GM18511 (cell line): ENCODE data around the gene FUT8.
A peak's percentile ranks its signal among the peaks of the same experiment; 100 is the strongest.
"Not testable (repeated sequence)": the region's sequence is repeated elsewhere in the genome, so short reads cannot be mapped to it uniquely, and the experiment has no call there.

Experiments
- ATAC-seq: cut with Tn5 transposase; IDR thresholded peaks from one replicate; pipeline ENCODE4 v1.9.1; 2021; ENCODE audit warnings: mild to moderate bottlenecking, moderate library complexity; ENCODE audit not compliant: unreplicated experiment

Gene FUT8

DNA sequence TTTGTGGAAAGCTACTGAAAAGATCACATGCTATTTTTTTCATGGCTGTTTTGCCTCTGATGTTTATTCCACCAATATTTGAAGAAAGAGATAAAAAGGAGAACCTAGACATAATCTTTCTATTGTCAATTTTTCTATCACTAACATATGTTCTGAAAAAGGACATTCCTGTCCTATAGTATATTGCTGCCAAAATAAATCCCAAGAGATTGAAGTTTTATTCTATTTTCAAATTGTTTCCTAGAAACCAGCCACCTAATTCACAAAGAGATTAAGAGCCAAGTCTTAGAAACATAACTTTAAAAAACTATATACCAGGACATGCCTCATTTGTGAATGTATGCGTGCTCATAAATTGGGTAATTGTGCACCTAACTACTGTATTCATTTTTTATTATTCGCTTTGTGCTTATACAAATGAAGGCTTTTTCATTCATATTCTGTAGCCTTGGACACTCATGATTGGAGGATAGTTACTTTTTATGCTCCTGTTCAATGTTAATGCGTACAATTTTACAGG is 200.7 kb downstream of the FUT8 start:
- no peak for ATAC-seq

DNA sequence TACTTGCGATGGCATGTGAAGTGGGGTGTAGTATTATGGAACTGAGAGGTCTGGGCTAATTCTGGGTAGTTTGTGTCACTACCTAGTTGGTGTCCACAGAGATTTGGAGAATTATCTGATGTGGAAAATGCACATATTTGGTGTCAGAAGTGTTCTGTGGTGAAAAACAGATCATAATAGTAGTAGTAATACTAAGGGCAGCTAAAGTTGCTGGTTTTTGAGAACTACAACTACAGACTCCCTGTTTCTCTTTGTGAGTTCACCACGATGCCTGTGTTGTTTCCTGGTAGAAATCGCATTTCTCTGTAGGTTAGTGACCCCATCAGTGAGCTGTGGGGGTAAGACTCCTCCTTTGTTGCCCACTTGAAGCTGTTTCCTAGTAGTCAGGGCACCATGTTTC is 206.5 kb downstream of the FUT8 start:
- no peak for ATAC-seq

DNA sequence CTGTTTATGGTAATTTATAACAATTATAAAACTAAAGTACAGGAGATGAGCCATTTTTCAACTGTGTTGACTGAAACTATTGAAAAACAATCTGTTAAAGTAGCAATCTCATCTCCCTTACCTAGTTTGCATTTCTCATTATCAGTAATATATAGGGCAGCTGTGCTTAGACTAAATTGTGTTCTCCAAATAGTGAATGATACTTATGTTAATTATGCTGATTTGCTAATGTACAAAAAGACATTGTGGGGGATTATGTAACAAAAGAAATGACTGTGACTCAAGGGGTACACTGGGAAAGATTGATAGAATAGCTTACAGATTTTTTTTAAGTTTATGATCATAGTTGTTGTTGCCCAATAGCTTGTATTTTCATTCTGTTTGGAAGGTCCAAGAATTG is 207.7 kb downstream of the FUT8 start:
- ATAC-seq = no peak

DNA sequence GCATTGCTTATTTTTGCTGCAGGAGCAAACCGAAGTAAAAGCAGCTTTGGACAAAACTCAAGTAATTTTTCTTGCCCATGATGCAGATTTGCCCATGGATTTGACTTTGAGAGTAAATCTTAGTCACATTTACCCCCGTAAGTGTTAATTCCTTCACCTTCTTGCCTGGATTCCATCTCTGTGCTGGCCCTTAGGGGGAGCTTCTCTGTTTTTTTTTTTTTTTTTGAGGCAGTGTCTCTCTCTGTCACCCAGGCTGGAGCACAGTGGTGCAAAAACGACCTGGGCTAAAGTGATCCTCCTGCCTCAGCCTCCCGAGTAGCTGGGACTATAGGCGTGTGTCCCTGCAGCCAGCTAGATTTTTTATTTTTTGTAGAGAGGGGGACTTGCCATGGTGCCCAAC is 210.2 kb downstream of the FUT8 start:
- no peak for ATAC-seq

DNA sequence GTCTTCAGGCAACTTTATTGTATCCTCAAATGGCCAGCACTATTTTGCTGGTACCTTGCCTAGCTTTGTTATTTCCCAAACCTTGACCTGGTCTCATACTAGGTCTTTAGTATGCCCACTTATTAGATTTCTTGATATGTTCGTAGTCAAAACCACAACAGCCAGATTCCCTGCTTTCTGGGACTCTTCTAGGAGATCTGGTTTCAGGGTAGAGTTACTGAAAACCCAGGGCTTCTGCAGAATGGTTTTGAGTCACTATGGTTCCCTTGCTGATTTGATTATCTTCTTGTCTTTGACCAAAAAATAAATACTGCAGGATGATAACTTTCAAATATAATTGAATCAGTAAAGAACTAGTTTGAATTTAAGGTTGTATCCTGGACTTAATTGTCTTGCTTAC is 211.2 kb downstream of the FUT8 start:
- no peak for ATAC-seq

DNA sequence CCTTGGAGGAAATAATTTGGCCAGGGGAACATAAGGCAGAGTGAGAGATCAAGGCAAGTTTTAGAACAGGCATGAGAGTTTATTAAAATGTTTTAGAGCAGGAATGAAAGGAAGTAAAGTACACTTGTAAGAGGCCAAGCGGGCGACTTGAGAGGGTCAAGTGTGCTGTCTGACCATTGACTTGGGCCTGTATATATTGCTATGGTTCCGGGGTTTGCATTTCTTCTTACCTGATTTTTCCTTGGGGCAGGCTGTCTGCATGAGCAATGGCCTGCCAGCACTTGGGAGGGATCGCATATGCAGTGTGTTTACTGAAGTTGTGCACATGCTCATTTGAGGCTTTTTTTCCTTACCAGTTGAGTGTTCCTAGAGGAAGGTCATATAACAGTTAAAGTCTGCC is 214.8 kb downstream of the FUT8 start:
- no peak for ATAC-seq

DNA sequence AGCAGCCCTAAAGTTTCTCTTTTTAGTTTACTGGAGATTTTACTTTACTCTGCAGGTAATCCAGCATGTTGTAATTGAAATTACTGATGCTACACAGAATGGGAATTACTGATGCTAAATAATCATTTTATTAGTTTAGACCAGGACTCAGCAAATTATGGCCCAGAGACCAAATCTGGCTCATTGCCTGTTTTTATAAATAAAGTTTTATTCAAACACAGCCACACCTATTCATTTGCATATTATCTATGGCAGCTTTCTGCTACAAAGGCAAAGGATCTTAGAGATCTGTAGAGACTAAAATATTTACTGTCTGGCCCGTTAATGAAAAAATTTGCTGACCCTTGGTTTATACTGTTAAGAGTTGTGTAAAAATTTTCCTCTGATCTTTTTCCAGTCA is 216.1 kb downstream of the FUT8 start:
- ATAC-seq = no peak

DNA sequence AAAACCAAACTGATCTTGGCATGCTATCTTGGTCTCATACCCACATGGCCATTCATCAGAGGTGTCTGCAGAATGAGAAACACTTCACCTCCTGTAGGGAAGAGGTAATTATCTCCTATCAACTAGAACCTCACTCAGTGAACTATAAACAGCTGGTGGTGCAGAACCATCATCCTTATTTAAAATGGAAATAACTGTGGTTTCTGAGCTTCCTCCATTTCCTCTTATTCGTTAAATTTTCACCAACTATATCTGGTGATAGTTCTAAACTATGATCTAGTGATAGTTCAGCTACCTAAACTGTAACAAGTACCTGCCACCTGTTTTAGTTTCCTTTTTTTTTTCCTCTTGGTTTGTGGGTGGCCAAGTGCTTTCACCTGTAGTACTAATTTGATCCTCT is 218.5 kb downstream of the FUT8 start:
- ATAC-seq = peak; percentile 72

DNA sequence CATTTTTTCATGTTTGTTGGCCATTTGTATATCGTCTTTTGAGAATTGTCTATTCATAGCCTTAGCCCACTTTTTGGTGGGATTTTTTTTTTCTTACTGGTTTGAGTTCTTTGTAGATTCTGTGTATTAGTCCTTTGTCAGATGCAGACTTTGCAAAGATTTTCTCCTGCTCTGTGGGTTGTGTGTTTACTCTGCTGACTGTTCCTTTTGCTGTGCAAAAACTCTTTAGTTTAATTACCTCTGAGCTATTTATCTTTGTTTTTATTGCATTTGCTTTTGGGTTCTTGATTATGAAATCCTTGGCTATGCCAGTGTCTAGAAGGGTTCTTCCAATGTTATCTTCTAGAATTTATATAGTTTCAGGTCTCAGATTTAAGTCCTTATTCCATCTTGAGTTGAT is 220.0 kb downstream of the FUT8 start:
- ATAC-seq = no peak

DNA sequence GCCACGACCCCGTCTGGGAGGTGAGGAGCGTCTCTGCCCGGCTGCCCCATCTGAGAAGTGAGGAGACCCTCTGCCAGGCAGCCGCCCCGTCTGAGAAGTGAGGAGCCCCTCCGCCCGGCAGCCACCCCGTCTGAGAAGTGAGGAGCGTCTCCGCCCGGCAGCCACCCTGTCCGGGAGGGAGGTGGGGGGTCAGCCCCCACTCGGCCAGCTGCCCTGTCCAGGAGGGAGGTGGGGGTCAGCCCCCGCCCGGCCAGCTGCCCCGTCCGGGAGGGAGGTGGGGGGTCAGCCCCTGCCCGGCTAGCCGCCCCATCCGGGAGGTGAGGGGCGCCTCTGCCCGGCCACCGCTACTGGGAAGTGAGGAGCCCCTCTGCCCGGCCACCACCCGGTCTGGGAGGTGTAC is 221.1 kb downstream of the FUT8 start:
- not testable (repeated sequence) for ATAC-seq

DNA sequence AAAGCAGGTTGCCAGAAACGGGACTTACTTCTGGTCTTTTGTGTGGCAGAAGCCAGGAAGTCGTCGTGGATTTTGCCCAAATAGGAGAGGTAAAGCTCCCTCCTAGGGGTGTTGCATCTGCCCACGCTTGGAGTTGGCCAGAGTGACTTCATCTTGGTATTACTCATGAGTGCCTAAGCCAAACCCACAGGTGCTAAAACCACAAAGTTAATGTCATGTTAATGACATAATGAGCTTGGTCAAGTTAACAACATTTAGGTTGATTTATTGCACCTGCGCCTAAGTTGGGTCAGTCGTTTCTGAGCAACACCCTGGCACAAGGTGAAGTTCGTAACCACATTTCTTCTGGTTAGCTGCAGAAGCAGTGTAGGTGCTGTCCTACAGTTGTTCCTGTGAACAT is 225.2 kb downstream of the FUT8 start:
- peak; percentile 98 for ATAC-seq

DNA sequence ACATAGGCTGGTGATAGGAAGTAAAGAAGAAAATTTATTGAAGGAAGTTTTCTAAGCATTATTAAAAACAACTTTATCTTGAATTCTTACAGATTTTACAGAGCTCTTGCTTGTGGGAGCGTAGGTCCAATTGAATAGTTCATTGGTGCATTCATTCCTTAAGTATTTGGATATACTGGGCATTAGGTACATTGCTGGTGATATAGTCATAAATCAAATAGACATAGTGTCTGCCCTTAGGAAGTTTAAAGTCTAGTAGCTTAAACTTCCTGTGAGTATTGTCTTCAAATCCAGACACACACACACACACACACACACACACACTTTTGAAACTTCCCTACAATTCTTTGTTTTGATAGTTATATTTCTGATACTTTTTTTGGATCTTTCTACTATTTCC is 226.7 kb downstream of the FUT8 start:
- ATAC-seq = no peak

DNA sequence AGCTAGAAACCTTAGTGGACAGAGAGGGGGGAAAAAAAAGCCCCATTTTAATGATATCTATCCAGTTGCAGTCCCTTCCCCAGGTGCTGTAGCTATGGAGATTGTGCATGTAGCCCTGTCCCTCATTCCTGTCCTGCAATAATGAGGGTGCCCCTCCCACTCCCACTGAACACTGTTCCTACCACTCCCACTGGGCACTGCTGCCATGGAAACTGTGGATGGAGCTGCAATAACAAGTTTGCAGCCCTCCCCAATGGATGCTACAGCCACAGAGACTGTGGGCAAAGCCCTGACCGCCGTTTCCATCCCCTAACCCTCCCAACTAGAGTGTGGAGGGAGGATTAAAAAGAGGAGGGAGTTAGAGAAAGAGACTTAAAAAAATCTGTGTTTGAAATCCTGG is 238.3 kb downstream of the FUT8 start:
- ATAC-seq = no peak

DNA sequence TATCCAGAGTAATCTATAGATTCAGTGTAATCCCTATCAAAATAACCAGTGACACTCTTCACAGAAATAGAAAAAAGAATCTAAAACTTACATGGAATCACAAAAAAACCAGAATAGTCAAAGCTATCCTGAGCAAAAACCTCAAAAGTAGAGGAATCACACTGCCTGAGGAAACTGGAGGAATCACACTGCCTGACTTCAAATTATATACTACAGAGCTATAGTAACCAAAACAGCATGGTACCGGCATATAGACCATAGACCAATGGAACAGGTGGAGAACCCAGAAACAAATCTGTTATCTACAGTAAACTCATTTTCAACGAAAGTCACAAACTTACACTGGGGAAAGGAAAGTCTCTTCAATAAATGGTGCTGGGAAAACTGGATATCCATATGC is 244.0 kb downstream of the FUT8 start:
- no peak for ATAC-seq

DNA sequence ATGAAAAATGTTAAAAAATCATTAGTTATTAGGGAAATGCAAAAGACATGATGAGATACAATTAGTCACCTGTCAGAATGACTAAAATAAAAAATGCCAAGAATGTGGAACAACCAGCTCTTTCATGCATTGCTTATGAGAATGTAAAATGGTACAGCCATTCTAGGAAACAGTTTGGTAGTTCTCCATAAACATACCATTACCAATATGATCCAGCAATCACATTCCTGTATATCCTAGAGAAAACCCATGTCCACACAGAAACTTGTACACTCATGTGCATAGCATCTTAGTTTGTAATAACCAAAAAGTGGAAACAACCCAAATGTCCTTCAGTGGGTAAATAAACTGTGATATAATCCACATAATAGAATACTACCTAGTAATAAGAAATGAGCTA is 245.7 kb downstream of the FUT8 start:
- no peak for ATAC-seq

DNA sequence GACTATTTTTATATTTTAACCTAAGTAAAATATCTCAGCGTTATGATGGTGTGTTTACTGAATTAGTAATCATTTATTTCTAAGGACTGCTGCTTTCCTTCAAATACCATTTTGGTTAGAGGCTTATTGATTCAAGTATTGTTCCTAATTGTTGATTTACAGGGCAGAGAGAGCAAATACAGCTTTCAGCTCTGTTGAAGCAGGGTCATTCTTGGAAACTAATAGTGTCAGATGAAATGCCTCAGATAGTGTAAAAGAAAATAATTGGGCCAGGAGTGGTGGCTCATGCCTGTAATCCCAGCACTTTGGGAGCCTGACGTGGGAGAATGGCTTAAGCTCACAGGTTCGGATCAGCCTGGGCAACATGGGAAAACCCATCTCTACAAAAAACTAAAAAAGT is 249.3 kb downstream of the FUT8 start:
- no peak for ATAC-seq

DNA sequence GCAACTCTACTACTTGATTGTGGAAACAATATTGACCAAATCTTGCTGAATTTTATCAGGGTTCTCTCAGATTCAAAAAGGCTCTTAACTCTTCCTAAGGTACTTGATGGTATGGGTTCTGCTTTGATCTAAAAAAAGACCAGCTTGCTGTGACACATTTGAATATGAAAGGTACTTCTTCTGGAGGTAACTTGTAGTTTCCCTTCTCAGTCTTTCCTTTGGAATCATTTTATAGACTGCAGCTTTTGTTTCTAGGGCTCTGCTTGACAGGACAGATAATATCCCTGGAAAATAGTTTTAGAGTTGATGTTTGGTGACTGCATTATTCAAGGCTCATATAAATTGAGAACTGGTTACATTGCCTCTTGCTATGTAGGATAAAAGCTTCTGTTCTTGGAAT is 251.9 kb downstream of the FUT8 start:
- no peak for ATAC-seq

DNA sequence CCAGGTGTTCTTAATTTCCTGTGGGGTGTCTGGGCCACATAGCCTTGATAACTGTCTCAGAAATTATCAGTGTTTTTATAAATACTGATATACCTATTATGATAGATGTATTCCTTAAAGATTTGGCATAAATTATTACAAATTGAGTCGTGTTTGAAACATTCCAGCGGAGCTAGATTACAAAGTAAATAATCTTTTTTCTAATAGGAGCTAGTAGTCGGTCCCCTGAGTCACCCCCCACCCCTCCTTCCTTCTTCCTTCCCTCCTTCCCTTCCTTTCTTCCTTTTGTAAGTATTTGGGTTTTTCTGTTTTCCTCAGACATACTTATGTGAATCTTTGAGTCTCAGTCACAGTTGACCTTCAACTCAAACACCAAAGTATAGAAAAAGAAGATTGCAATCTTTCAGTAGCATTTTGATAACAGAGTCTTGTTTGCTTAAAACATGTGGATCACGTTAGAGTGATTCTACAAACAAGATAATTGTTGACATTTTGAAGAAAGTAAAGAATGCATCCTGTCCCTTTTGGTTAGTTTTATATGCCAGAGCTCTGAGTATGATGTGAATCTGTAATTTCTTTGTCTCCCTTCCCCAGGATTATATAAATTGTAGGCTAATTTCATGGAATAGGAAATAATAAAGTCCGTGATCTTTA is 264.0 kb downstream of the FUT8 start:
- no peak for ATAC-seq

DNA sequence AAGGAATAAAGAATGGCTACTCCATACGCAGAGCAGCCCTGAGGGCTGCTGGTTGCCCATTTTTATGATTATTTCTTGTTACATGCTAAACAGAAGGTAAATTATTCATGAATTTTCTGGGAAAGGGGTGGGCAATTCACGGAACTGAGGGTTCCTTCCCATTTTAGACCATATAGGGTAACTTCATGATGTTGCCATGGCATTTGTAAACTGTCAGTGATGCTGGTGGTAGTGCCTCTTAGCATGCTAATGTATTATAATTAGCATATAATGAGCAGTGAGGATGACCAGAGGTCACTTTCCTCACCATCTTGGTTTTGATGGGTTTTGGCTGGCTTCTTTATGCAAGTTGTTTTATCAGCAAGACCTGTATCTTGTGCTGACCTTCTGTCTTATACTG is 273.0 kb downstream of the FUT8 start:
- ATAC-seq = no peak

DNA sequence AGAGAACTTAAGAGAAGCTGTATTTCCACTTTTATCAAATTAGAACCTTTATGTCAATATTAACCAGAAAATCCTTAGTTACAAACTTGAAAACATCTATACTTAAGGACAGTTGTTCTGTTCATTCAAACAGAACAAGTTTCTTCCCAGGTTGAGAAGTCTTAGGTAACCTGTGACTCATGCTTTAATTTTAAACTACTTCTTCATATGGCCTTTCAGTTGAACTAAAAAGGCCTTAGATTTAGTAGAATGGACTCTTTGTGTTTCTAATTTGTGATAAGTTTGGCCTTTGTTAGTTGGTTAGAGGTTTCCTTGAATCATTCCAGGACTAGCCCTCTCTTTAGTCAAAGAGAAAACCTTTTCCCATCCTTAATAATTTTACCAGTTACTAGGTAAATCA is 274.2 kb downstream of the FUT8 start:
- no peak for ATAC-seq

DNA sequence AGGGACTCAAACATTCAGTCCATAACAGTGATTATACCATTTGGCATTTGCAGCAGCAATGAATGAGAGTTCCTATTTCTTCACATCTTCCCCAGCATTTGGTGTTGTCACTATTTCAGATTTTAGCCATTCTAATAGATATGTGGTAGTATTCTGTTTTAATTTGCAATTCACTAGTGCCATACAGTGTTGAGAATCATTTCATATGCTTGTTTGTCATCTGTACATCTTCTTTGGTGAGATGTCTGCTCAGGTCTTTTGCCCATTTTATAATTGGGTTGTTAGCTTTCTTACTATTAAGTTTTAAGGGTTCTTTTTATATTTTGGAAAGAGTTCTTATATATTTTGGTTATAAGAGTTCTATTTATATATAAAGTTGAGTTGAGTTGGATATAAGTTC is 276.5 kb downstream of the FUT8 start:
- no peak for ATAC-seq

DNA sequence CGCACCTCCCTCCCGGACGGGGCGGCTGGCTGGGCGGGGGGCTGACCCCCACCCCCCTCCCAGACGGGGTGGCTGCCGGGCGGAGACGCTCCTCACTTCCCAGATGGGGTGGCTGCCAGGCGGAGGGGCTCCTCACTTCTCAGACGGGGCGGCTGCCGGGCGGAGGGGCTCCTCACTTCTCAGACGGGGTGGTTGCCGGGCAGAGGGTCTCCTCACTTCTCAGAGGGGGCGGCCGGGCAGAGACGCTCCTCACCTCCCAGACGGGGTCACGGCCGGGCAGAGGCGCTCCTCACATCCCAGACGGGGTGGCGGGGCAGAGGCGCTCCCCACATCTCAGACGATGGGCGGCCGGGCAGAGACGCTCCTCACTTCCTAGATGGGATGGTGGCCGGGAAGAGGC is 280.0 kb downstream of the FUT8 start:
- ATAC-seq = not testable (repeated sequence)

DNA sequence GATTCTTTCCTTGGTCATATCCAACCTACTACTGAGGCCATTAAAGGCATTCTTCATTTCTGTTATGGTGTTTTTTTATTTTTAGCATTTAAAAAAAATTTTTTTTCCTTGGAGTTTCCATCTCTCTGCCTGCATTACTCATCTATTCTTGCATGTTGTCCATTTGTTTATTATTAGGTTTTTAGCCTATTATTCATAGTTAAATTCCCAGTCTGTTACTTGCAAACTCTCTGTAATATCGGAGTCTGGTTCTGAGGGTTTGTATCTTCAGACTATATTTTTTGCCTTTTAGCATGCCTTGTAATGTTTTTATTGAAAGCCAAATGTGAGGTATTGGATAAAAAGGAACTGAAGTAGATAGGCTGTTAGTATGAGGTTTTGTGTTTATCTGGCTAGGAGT is 284.3 kb downstream of the FUT8 start:
- ATAC-seq = no peak
